ENCODE measurements around the gene ETNPPL.

The ETNPPL gene

DNA sequence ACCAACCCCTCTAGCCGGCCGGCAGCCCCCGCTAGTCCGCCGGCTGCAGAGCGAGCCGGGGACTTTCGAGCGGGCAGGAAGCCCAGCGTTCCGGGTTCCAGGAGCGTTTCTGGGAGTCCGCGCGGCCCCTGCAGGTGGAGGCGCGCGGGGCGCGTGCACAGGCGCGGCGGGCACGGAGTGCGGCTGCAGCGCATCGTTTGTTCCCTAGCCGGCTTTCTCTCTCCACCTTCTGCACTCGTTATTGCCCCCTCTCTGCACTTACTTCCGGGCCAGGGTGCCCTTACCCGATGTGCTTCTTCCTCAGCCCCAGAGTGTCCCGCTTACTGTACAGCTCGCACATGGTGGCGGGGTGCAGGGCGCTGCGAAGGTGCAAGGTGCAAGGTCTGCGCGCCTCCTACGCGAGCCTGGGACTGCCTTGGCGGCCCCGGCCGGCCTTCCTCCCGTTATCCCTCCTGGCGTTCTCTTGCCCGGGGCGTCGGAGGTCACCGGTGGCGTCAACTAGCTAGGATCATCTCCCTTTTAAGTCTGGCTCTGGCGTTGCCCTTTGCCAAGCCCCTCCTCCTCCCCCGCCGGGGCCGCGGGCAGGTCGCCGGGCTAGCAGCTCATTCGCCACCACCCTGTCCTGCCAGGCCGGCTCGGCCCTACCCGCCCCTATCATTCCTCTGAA lies at the start of gene ETNPPL:
Gene ETNPPL, minus strand, starts transcription at position 495 of the 667 bp plus-strand sequence. Its CDS starts 155 bp downstream, at position 340.
- DNase-seq (ENCODE audit: low read depth): peak; percentile 18

DNA sequence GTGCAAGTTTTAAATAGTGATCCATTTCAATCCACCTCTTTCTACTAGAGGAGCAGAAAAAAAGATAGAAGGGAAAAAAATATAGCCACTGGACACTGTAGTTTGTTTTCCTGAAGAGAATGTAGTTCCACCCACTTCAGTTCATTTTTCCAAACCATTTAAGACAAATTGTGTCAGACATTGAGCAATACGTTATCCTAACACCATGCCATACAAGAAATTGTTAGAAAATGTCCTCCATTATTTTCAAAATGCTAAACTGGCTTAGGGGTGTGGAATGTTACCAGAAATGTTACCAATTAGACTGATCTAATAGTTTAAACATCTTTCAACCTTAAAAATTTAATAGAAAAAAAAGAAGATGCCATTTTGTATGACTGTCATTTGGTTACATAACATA lies 48.6 kb upstream of the ETNPPL start:
- DNase-seq (ENCODE audit: low read depth): no peak

DNA sequence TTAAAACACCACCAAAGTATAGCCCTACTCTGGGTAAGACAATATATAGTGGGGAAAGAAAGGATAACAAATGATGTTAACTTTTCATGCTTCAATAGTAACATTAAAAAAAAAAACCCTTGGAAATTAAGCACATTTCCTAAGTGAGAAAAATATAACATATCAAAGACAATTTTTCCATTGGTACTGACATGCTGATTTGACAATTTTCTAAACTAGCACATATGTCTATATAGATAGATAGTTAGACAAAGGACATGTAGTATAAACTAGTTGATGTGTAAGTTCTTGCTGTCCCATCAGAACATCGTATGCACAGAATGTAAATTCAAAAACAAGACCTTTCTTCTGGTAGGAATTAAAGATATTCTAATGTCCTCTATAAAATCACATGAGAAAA lies 47.2 kb upstream of the ETNPPL start:
- DNase-seq (ENCODE audit: low read depth): no peak

DNA sequence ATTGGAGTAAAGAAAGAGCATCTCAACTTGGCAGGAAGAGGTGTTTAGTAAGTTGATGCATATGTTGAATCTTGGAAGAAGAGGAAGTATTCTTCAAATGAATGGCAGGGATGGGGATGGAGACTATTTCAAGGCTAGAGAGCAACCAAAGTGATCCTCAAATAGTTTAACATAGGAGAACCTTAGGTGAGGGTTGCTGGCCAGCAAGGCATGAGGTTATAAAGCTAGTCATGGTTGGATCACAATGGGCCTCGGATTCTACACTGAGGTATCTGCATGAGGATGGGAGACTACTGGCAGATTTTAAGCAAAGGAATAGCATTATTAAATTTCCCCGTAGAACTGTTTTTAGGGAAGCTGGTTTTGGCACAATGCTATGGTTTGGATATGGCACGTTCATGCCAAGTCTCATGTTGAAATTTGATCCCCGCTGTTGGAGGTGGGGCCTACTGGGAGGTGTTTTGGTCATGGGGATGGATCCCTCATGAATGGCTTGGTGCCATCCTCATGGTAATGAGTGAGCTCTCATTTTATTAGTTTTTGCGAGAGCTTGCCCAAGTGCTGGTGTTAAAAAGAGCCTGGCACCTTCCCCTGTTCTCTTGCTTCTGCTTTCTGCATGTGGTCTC lies 41.9 kb upstream of the ETNPPL start:
- DNase-seq (ENCODE audit: low read depth): no peak

DNA sequence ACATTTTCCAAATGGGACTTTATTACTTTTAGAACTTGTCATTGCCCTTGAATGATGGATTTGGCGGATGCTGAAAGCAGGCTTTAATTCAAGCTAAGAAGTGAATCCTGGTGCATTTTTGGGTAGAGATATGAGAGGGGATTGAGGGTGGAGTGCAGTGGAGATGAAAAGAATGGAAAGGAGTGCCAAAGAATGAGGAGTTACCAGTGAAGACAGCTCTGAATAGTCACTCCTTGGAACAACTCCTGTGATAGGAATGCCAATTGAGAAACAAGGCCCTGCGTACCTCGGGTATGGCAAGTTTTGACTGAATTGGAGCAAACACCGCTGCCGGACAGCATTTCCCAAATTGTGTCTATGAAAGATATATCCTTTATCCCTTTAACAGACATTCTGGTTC lies 36.5 kb upstream of the ETNPPL start:
- no peak for DNase-seq (ENCODE audit: low read depth)

DNA sequence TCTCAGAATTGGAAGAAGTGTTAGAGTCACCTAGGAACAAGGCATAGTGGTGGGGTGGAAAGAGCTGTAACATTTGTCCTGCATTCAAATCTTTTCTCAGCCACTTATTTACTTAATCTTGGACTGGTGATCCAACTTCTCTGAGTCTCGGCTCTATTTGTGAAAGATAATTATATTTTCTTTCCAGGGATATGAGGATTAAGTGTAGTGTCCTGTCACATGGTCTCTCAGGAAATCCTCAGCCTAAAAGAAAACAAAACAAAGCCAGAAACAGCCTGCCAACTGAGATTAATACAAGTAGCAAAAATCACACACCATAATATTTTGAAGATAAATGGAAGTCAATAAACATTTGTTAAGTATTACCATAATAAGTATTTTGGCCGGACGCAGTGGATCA lies 33.3 kb upstream of the ETNPPL start:
- no peak for DNase-seq (ENCODE audit: low read depth)

DNA sequence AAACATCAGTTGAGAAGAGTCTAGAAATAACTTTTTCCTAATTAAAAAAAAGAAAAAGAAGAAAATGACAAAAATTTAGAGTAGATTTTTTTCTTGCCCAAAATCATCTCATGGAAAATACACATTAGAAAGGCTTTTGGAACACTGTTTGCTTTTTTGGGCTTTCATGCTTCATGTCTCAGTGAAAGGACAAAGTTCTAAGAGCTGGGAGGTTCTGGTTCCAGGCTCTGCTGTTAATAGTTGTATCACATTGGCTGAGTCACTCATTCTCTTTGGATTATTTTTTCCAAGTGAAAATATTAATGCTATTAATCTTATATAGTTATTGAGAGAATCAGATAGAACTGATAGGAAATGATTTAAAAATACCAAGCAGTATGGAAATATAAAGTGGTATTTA lies 32.9 kb upstream of the ETNPPL start:
- no peak for DNase-seq (ENCODE audit: low read depth)

DNA sequence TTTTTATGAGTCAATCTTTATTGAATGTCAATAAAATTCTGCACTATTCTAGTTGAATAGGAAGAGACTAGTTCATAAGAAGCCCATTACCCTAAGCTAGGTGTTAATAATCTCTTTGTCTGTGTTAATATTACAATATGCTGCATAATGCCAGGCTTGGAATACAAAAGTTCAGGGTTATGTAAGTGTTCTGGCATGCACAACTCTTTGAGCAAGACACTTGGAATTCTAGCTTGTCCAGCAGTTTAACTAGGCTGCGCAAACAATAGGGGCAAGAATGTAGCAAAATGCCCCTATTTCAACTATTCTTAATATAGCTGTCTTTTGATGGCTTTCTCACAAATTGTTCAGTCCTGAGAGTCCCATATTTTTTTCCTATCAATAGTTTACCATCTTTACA lies 31.3 kb upstream of the ETNPPL start:
- DNase-seq (ENCODE audit: low read depth): no peak

DNA sequence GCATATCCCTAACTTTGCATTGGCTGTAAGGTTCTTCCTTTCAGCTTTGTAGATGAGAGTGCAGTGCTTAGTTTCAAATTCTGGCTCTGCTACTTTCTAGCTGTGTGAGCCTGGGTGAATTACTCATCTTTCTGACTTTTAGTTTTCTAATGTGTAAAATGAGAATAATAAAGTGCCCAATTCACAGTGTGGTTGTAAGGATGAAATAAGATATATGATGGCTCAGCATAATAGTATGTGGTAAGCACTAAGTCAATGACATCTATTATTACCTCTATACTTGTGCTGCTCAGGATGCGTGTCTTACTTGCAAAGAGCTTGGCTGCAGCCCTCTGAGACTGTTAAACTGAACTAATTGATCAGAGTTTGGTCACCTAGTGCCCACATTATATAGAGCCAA lies 30.6 kb upstream of the ETNPPL start:
- DNase-seq (ENCODE audit: low read depth): no peak

DNA sequence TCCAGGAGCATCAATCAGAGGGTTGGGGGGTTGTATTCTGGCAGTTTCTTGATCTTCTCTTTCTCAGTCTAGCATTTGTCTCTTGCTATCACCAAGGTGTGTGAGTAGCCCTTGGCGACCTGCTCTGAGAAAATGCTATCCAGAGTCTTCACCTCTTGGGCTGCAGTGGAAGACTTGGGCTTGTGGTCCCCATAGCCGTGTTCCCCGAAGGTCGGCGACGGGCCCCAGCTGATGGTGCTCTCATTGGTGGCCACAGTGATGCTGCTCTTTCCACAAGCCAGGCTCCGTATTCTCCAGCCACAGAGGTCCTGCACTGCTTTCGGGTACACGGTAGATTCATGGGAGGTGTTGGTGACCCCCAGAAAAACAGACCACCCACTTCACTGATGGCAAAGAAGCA lies 25.9 kb upstream of the ETNPPL start:
- DNase-seq (ENCODE audit: low read depth): no peak

DNA sequence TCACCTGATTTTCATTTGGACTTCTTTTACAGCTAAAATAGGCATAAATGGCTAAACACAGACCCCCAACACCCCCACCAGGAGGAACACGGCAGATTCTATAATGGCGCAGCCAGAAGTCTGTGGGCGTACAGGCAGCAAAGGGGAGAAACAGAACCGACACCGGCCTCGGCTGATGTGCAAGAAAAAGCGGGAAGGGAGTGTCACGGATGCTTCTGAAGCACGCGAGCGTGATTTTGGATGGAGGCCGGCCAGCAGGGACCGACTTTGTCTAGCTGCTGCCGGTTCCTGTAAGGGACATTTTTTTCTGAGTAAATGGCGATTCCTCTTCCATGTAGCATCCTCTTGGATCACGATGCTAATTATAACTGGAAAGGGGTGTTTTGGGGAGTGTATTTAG lies 24.9 kb upstream of the ETNPPL start:
- no peak for DNase-seq (ENCODE audit: low read depth)

DNA sequence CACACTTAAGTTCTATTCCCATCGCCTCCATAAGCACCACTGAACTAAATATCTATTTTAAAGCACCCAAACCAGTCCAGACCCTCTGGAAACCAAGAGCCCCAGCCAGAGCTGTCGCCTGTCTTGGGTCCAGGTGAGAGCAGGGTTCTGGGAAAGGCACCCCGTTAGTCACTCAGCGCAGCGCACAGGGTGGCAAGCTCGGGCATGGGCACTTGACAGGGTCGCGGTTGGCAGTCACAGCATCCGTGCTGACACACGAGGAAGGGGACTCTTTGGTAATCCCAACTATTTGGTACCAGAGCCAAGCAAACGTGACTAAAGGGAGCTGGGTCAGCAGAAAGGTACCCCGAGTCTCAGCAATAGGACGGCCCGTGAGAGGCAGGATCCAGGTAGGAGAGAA lies 24.3 kb upstream of the ETNPPL start:
- DNase-seq (ENCODE audit: low read depth): no peak

DNA sequence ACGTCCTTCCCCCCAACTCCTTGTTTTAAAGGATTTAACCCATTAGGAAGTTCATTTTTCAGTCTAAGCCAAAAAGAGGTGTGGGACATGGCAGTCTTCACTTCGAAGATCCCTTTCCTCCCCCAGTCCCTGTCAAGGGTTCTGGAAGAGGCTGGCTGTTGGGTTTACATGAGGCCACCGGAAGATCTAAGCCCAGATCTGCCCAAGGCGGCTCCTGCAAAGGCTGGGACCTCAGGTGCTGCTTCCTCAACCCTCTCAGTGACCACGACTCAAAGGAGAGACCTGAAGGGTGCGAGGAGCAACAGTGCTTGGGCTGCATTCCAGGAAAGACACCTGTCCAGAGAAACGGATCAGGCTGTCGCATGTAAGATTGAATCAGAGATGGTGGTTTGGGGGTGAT lies 23.5 kb upstream of the ETNPPL start:
- DNase-seq (ENCODE audit: low read depth): no peak

DNA sequence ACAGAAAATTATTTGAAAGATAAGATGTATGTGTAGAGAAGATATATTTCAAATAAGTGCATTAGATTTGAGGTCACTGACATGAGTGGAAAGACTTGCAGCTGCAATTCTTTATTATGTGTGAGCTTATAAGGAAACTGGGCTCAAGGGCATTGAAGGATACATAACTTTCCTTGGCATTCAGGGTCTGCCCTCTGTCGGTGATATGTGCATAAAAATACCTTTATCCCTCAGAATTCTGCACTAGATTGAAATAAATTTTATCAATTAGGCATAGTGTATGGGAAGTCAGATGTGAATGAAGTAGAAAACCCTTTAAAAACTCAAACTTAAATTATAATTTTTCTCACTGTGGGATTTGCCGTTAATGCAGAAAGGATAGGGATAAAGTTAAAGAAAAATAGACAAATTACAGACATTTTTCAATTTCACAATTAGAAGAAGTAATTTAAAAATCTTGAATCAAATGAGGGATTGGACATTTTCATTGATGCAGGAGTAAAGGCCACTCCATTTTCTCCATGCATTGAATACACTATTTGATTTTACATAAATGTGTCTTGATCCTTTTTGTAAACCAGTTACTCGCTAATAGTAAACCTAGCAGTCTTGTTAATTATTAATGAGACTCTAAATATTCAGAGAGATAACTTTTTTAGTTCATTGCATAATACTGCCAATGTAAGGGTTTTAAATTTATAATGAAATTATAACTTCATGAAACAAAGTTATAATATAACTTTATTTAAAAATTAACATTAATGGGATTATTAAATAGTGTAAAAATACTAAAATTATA lies 21.0 kb upstream of the ETNPPL start:
- no peak for DNase-seq (ENCODE audit: low read depth)

DNA sequence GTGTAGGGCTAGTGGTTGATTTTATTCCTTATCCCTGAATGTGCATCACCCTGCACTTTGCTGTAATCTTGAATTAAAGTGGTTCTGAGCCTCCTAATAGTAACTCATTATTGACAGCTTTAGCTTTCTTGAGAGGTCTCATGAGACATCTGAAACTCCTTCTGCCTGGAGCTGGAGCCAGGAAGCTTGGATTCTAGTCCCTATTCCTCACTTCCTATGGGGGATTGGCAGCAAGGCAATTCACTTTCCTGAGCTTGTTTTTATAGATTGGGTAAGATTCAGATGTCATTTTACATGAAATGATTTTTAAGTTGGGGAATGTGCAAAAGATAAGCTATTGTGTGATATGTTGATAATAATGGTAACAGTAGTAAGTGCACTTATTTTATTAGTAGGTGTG lies 17.1 kb upstream of the ETNPPL start:
- DNase-seq (ENCODE audit: low read depth): no peak

DNA sequence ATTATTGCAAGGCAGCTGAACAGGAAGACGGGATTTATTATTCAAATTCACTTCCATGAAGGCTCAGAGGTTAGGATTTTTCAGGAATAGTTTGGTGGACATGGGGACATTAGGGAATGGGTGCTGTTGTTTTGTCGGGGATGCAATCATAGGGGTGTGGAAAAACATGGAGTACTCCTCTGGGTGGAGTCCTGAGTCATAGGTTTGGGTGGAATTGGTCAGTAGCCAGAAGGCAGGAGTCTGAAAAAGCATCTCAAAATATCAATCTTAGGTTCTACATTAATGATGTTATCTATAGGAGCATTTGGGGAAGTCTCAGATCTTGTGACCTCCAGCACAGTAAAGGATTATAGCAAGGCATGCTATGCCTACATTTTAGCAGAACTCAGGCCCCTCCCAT lies 14.5 kb upstream of the ETNPPL start:
- no peak for DNase-seq (ENCODE audit: low read depth)

DNA sequence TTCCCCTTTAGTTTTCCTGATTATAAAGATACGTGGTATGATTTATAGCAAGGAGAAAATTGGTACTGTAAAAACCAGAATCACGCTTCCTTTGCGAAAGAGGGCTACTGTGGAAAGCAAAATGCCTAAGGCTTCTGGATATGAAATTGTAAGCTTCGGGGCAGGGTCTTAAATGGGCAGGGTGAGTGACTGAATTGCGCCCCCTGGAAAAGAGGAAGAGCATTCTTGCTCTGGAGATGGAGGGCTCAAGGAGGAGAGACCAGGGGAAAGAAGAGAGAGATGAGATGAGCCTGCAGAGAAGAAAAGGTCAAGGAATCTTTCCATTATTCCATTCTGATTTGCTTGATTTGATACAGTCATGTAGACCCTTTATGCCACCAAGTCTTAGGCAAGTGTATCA lies 13.1 kb upstream of the ETNPPL start:
- no peak for DNase-seq (ENCODE audit: low read depth)

DNA sequence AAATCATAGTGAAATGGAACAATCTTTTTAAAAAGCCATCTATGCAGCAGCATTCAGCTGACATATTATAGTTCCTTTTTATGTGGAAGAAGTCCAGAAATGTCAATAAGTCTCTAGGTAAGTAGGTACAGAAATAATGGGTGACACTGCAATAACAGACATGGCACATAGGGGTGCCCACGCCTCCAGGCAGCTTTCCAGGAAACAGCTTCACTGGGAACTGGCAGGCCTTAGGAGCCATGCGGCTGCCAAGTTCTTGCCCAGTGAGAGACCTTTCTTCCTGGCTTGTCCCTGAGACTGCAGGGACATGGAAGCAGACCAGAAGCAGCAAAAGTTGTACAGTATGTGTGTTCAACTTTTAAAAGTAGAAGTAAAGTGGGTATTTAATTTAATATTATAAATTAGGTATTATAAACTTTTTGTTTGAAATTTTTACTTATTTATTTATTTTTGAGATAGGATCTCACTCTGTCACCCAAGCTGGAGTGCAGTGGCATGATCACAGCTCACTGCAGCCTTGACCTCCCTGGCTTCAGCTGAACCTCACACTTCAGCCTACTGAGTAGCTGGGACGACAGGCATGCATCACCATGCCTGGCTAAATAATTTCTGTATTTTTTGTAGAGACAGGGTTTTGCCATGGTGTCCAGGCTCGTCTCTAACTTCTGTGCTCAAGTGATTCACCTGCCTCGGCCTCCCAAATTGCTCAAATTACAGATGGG lies 12.1 kb upstream of the ETNPPL start:
- DNase-seq (ENCODE audit: low read depth): no peak

DNA sequence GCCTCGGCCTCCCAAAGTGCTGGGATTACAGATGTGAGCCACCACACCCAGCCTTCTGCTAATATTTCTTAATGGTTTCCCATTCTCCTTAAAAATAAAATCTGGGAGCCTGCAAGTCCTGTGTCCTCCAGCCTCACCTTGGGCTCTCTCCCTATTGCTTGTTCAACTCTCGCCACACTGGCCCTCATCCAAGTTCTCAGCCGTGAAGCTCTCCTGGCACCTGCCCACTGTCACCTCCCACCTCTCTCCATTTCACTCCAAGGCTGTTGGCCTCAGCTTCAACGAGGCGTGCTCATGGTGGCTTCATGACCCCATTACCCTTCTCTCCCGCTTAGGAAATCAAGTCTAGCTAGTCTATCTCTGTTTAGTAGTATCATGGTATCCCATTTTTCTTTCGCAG lies 9.5 kb upstream of the ETNPPL start:
- DNase-seq (ENCODE audit: low read depth): no peak

DNA sequence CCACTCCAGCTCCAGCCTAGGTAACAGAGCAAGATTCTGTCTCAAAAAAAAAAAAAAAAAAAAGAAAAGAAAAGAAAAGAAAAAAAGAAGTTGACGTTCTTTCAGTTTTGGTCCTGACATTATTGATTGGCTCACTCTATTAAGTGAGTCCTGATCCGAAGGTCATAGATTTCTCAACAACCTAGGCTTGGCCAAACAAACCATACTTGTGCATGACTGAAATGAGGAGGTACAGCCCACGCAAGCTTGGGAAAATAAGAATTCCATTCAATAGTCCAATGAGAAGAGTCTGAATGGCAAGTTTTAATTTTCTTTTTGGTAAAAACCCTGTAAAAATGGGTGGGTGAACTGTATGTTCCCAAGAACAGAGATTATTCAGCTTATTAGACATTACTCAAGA lies 3.2 kb upstream of the ETNPPL start:
- DNase-seq (ENCODE audit: low read depth): no peak

DNA sequence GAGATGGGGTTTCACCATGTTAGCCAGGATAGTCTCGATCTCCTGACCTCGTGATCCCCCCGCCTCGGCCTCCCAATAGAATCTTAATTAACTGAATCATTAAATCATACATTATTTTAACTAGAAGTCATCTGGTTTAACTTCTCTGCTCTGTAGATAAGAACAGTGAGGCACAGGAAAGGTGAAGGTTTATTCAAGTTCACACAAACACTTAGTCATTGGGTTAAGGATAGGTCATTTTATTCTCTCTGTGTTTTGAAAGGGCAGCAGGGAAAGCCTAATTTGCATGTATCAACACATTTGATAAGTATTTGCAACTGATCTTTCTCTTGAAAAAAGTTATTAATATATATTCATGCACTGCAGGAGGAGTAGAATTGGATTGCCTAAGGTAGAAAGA lies 1.1 kb upstream of the ETNPPL start:
- DNase-seq (ENCODE audit: low read depth): no peak

DNA sequence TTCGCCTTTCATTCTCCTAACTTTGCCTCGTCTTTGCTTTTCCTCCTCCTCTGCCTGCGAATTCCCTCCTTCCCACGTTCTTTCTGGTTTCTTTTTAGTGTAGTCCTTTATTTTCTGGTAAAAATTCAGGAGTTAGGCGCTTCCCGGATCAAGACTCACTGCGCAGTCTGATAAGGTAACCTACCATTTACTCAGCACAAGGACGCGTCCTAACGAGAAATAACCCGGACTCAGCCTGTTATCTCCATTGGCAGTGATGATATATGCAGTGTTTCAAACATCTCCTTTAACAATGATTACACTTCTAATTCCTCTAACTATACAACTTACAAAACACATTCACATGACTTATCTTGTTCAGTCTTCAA lies 357 bp upstream of the ETNPPL start:
- DNase-seq (ENCODE audit: low read depth): no peak

DNA sequence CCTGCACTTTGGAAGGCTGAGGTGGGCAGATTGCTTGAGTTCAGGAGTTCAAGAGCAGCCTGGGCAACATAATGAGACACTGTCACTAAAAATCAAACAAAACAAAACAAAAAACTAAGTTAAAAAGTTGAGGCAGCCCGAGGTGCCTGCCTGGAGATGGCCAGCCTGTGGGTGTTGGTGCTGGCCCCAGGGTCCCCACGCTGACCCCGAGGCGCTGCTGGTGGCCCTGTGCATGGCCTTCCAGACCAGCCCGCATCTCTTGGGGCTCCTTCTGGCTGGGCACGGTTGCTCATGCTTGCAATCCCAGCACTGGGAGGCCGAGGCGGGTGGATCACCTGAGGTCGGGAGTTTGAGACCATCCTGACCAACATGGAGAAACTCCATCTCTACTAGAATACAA lies 4.4 kb downstream of the ETNPPL start:
- no peak for DNase-seq (ENCODE audit: low read depth)

All from activated T-cell treated with anti-CD3 and anti-CD28 coated beads for 48 hours (primary cell).